ENCODE results near the gene INCA1.

Gene INCA1

GRCh38 chr17:5003214-5003867, 6.0 kb upstream of the INCA1 start:
- DNase-seq (ENCODE audit: low spot score), result no peak

- DNase-seq (ENCODE audit: low spot score), result no peak
Measured at GRCh38 chr17:5002121-5002788, 4.9 kb upstream of the INCA1 start.

GRCh38 chr17:5000237-5000639, 2.9 kb upstream of the INCA1 start:
- peak; percentile 74 for DNase-seq (ENCODE audit: low spot score)

GRCh38 chr17:4999430-5000093, 2.2 kb upstream of the INCA1 start:
- DNase-seq (ENCODE audit: low spot score), result no peak

- DNase-seq (ENCODE audit: low spot score), result no peak
Measured at GRCh38 chr17:4998732-4999429, 1.6 kb upstream of the INCA1 start.

GRCh38 chr17:4998027-4998731, 857 bp upstream of the INCA1 start:
- no peak for DNase-seq (ENCODE audit: low spot score)

GRCh38 chr17:4994081-4994595, 3.2 kb downstream of the INCA1 start:
- DNase-seq (ENCODE audit: low spot score), result no peak

GRCh38 chr17:4987767-4988567, 9.4 kb downstream of the INCA1 start:
- no peak for DNase-seq (ENCODE audit: low spot score)

- DNase-seq (ENCODE audit: low spot score), result peak; percentile 88
Measured at GRCh38 chr17:4986951-4987766, 10.2 kb downstream of the INCA1 start, which contains the start of gene CAMTA2. Gene CAMTA2 (minus strand): TSS chr17:4987675. CDS start chr17:4986222, 1,453 bp downstream.

- DNase-seq (ENCODE audit: low spot score), result no peak
Measured at GRCh38 chr17:4986403-4986802, 10.9 kb downstream of the INCA1 start.

GRCh38 chr17:4982305-4982704, 15.0 kb downstream of the INCA1 start:
- no peak for DNase-seq (ENCODE audit: low spot score)

- peak; percentile 57 for DNase-seq (ENCODE audit: low spot score)
Measured at GRCh38 chr17:4980644-4981216, 16.6 kb downstream of the INCA1 start.

GRCh38 chr17:4978726-4979125, 18.6 kb downstream of the INCA1 start:
- no peak for DNase-seq (ENCODE audit: low spot score)

- no peak for DNase-seq (ENCODE audit: low spot score)
Measured at GRCh38 chr17:4974115-4974670, 23.1 kb downstream of the INCA1 start.

GRCh38 chr17:4973256-4974114, 23.8 kb downstream of the INCA1 start:
- no peak for DNase-seq (ENCODE audit: low spot score)

GRCh38 chr17:4972752-4973151, 24.6 kb downstream of the INCA1 start:
- DNase-seq (ENCODE audit: low spot score), result no peak

GRCh38 chr17:4972322-4972721, 25.0 kb downstream of the INCA1 start:
- DNase-seq (ENCODE audit: low spot score), result no peak

- DNase-seq (ENCODE audit: low spot score), result no peak
Measured at GRCh38 chr17:4971826-4972225, 25.5 kb downstream of the INCA1 start.
